KMS-11 (cell line): ENCODE measurements around the gene NAV3.

Experiments used
- H2AFZ ChIP-seq: fragments of 200-600 bp; sonication (generic); 2 replicates; pipeline ENCODE4 v1.6.1; 2016; ENCODE audit warnings: antibody characterized with exemption, mixed run types, low read depth
- H3K27ac ChIP-seq: fragments of 200-600 bp; sonication (generic); 2 replicates; pipeline ENCODE4 v1.6.1; 2016; ENCODE audit warnings: mild to moderate bottlenecking, mixed run types
- H3K27me3 ChIP-seq: fragments of 200-600 bp; sonication (generic); 2 replicates; pipeline ENCODE4 v1.6.1; 2017; ENCODE audit warnings: mild to moderate bottlenecking, low read depth, mixed run types, moderate library complexity; ENCODE audit not compliant: insufficient read depth
- H3K36me3 ChIP-seq: fragments of 200-600 bp; sonication (generic); 2 replicates; pipeline ENCODE4 v1.6.1; 2017; ENCODE audit warnings: mild to moderate bottlenecking, mixed run types; ENCODE audit not compliant: insufficient read depth
- H3K4me1 ChIP-seq: fragments of 200-600 bp; sonication (generic); 2 replicates; pipeline ENCODE4 v1.6.1; 2016; ENCODE audit warnings: mild to moderate bottlenecking, low read depth, mixed run types; ENCODE audit not compliant: poor library complexity, severe bottlenecking
- H3K4me2 ChIP-seq: fragments of 200-600 bp; sonication (generic); 2 replicates; pipeline ENCODE4 v1.7.0; 2016; ENCODE audit warnings: mild to moderate bottlenecking, mixed run types
- H3K4me3 ChIP-seq: fragments of 200-600 bp; sonication (generic); IDR thresholded peaks from 2 replicates; pipeline ENCODE4 v1.6.1; 2017; ENCODE audit warnings: low read depth, low read length, mixed read lengths; ENCODE audit not compliant: insufficient read depth
- H3K79me2 ChIP-seq: fragments of 200-600 bp; sonication (generic); 2 replicates; pipeline ENCODE4 v1.6.1; 2016; ENCODE audit warnings: low read depth, mixed run types; ENCODE audit not compliant: insufficient read depth
- H3K9ac ChIP-seq: fragments of 200-600 bp; sonication (generic); 2 replicates; pipeline ENCODE4 v1.6.1; 2016; ENCODE audit warnings: mild to moderate bottlenecking, mixed run types
- H4K20me1 ChIP-seq: fragments of 200-600 bp; sonication (generic); 2 replicates; pipeline ENCODE4 v1.6.1; 2016; ENCODE audit warnings: mild to moderate bottlenecking, mixed run types; ENCODE audit not compliant: insufficient read depth
- CTCF ChIP-seq: fragments of 200-600 bp; sonication (generic); conservative IDR thresholded peaks from 2 replicates; pipeline ENCODE4 v1.6.1; 2017; ENCODE audit warnings: low read depth, mild to moderate bottlenecking, antibody characterized with exemption, low read length, moderate library complexity, mixed read lengths

Gene NAV3

GRCh38 chr12:77957062-77957461 is 126.4 kb downstream of the NAV3 start:
- Histone ChIP-seq H3K9ac (no peak overlapping the region), H3K4me2 (no peak overlapping the region), H3K27me3 (no peaks in the 10 kb centered on the region), H3K4me3 (no peak overlapping the region), H3K79me2 (no peaks in the 10 kb centered on the region), H3K4me1 (no peaks in the 10 kb centered on the region), H3K27ac (no peak overlapping the region), H2AFZ (no peak overlapping the region), H4K20me1 (no peaks in the 10 kb centered on the region; the same call in 1 of the 2 replicates), H3K36me3 (no peaks in the 10 kb centered on the region)
- no peak for TF ChIP-seq CTCF

GRCh38 chr12:77963576-77964178 is 133.0 kb downstream of the NAV3 start:
- Histone ChIP-seq H2AFZ (no peak overlapping the region), H3K27me3 (no peaks in the 10 kb centered on the region), H3K4me1 (no peaks in the 10 kb centered on the region), H3K4me3 (no peak overlapping the region), H3K27ac (no peak overlapping the region), H3K4me2 (no peak overlapping the region), H3K9ac (no peak overlapping the region), H4K20me1 (no peaks in the 10 kb centered on the region; the same call in 1 of the 2 replicates), H3K79me2 (no peaks in the 10 kb centered on the region), H3K36me3 (no peaks in the 10 kb centered on the region)
- TF ChIP-seq CTCF: no peak

GRCh38 chr12:77965790-77966189 is 135.1 kb downstream of the NAV3 start:
- H3K4me2 ChIP-seq: no peak overlapping the region

GRCh38 chr12:77968021-77968420 is 137.3 kb downstream of the NAV3 start:
- Histone ChIP-seq H3K4me1 (no peaks in the 10 kb centered on the region), H3K36me3 (no peaks in the 10 kb centered on the region), H3K27ac (no peak overlapping the region), H3K4me3 (no peak overlapping the region), H4K20me1 (no peaks in the 10 kb centered on the region), H3K27me3 (no peaks in the 10 kb centered on the region), H3K9ac (no peak overlapping the region), H2AFZ (no peak overlapping the region), H3K79me2 (no peaks in the 10 kb centered on the region), H3K4me2 (no peak overlapping the region)
- no peak for TF ChIP-seq CTCF

More at GRCh38 chr12:77965790-77966189, 135.1 kb downstream of the NAV3 start:
- Histone ChIP-seq H3K27me3 (no peaks in the 10 kb centered on the region), H2AFZ (no peak overlapping the region), H3K9ac (no peak overlapping the region), H4K20me1 (no peaks in the 10 kb centered on the region; the same call in 1 of the 2 replicates), H3K36me3 (no peaks in the 10 kb centered on the region), H3K4me1 (no peaks in the 10 kb centered on the region), H3K79me2 (no peaks in the 10 kb centered on the region), H3K27ac (no peak overlapping the region), H3K4me3 (no peak overlapping the region)
- TF ChIP-seq CTCF: no peak
